Choroid plexus epithelial cell (primary cell): Measurements from ENCODE around the gene DHH.
A peak's percentile ranks its signal among the peaks of the same experiment; 100 is the strongest.
"Not testable (repeated sequence)": the region's sequence is repeated elsewhere in the genome, so short reads cannot be mapped to it uniquely, and the experiment has no call there.

Source experiments
- DNase-seq: peaks from one replicate; pipeline ENCODE4 v3.0.0-alpha.2; 2010; ENCODE audit warnings: low read depth
- H3K4me3 ChIP-seq: 2 replicates; pipeline ENCODE4 v1.5.1; 2011; ENCODE audit warnings: low read depth, mild to moderate bottlenecking, control low read depth, low read length, moderate library complexity
- CTCF ChIP-seq: conservative IDR thresholded peaks from 2 replicates; pipeline ENCODE4 v1.5.1; 2011; ENCODE audit warnings: low read depth, mild to moderate bottlenecking, control low read depth, inconsistent platforms, low read length, moderate library complexity

Gene DHH

GRCh38 chr12:49133014-49133413 lies 38.4 kb upstream of the DHH start:
- no peak for TF ChIP-seq CTCF
- peak overlapping the region; percentile 20 for H3K4me3 ChIP-seq
- DNase-seq = no peak

GRCh38 chr12:49131894-49132461 lies 37.4 kb upstream of the DHH start:
- peak; percentile 56 for DNase-seq
- peak overlapping the region; percentile 57 for H3K4me3 ChIP-seq
- TF ChIP-seq CTCF = no peak

- H3K4me3 ChIP-seq = peak within 1 kb of the TSS; percentile 99
- no peak for TF ChIP-seq CTCF
- DNase-seq = peak; percentile 90
Measured at GRCh38 chr12:49131051-49131893, 36.7 kb upstream of the DHH start, which contains the start of gene TUBA1B. TUBA1B (minus strand) TSS chr12:49131395; CDS start chr12:49131300, 95 bp downstream.

- DNase-seq = peak; percentile 97
- peak; percentile 91 for TF ChIP-seq CTCF
- H3K4me3 ChIP-seq = peak overlapping the region; percentile 99
Measured at GRCh38 chr12:49130151-49131050, 35.8 kb upstream of the DHH start.

GRCh38 chr12:49129332-49130150 lies 34.9 kb upstream of the DHH start:
- no peak for DNase-seq
- TF ChIP-seq CTCF = no peak
- peak overlapping the region; percentile 99 for H3K4me3 ChIP-seq

- not testable (repeated sequence) for H3K4me3 ChIP-seq, DNase-seq
Measured at GRCh38 chr12:49127971-49128370, 33.4 kb upstream of the DHH start.
